Measurements from ENCODE around the gene CCSER1.
"Not testable (repeated sequence)": the region's sequence is repeated elsewhere in the genome, so short reads cannot be mapped to it uniquely, and the experiment has no call there.

The CCSER1 gene

DNA sequence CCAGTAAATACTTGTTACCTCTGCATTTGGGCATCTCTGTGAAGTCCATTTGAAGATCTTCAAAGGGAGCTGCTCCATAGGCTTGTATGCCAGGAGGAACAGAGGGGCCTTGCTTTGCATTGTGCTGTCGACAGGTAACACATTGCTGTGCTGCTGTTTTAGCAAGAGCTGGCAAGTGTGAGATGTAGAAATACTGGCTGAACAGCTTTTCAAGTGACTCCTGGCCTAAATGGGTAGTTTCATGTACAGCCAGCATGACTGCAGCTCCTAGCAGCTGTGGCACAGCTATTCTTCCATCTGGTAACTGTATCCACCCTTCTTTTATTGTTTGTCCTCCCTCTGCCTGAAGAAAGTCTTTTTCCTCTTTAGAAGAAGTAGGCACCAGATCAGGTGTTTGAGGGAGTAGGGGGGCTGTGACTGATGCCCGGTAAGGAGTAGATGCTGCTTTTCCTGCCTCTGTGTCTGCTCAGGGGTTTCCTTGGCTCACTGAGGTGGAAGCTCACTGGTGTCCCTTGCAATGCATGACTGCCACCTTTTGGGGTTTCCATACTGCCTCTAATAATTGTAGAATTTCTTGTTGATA, 965.3 kb downstream of the CCSER1 start:
- no peak for DNase-seq

DNA sequence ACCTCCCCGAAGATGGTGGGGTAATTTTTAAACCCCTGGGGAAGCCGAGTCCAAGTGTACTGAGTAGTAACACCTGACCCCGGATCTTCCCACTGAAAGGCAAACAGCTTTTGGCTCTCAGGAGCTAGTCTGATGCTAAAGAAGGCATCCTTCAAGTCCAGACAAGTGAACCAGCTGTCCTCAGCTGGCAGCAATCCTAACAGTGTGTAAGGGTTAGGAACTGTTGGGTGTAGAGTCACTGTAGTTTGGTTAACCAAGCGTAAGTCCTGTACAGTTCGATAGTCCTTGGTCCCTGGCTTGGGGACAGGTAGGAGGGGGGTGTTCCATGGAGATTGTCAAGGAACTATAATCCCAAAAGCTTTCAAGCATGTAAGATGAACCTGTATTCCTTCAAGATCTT, 967.0 kb downstream of the CCSER1 start:
- not testable (repeated sequence) for DNase-seq

DNA sequence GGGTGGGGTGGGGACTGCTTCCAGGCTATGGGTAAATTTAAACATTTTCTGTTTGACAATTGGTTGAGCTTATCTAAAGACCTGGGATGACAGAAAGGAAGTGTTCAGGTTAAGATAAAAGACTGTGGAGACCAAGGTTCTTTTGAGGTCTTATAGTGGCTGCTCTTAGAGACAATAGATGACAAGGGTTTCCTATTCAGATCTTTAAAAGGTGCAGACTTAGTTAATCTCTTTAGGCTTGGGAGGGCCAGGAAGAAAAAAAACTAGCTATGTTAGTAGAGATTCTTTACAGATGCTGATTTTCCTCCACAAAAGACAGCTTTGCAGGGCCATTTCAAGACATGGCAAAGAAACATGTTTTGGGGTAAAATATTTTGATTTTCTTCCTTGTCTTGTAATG, 972.5 kb downstream of the CCSER1 start:
- DNase-seq, result no peak

DNA sequence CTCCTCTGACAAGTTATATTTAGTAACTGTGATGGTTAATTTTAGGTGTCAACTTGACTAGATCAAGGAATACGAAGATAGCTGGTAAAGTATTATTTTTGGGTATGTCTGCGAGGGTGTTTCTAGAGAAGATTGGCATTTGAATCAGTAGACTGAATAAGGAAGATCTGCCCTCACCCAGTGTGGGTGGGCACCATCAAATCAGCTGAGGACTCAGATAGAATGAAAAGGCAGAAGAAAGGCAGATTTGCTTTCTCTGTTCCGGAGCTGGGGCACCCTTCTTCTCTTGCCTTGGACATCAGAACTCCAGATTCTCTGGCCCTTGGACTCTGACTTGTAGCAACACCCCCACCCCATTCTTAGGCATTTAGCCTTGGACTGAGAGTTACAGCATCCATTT, 981.6 kb downstream of the CCSER1 start:
- DNase-seq, result no peak

DNA sequence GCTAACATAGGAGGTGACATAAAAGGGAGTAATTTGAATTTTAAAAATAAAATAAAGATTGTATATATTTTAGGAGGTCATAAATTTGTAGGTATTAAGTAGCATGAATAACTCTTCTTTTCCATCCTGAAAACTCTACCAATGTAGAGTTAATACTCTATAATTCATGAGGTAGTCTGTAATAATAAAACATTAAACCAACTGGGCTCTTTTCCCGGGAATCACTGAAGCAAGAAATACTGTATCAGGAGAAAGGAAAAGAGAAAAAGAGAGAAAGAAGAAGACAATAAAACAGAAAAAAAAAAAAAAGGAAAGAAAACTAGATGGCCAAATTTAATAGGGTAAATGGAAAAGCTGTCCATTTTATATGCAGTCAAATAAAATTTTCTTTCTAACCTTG, 984.4 kb downstream of the CCSER1 start:
- DNase-seq, result peak; percentile 25

DNA sequence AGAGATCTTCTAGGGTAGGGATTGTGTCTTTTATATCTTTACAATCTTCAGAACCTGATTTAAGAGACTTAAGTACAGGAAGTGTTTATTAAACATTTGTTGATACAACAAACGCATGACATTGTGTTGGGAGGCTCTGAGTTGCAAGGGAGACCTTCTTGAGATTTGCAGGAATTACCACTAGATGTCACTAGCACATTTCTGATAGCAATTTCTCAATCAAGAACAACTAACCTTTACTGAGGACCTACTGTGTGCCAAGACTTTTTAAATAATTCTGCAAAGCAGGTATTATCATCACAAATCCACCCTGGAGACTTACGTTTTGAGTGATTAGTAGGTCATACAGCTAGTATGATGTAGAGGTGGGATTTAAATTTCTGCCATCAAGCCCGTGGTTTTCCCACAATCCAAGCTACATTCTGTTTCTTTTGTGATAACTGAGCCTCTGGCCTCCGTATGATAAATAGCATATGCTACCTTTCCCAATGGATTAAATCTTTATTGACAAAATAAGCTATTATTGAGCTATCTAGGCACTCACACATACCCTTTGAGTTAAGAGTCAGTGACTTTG, 986.0 kb downstream of the CCSER1 start:
- peak; percentile 8 for DNase-seq

DNA sequence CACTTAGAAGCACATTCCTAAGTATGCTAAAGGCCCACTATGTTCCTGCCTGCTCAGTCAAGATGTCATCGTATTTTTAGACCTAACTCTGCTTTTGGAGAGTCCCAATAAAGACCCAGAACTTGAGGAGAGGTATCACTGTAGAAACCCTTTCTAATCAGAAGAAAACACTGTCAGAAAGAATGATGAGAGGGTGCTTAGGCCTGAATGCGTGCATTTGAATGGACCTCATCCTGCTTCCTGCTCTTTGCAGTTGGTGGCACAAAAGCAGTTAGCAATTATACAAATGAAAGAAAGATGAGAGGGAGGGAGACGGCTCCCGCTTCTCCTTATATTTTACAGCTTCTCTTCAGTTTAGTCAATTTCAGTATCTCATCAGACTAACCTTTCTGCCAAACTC, 987.2 kb downstream of the CCSER1 start:
- no peak for DNase-seq

DNA sequence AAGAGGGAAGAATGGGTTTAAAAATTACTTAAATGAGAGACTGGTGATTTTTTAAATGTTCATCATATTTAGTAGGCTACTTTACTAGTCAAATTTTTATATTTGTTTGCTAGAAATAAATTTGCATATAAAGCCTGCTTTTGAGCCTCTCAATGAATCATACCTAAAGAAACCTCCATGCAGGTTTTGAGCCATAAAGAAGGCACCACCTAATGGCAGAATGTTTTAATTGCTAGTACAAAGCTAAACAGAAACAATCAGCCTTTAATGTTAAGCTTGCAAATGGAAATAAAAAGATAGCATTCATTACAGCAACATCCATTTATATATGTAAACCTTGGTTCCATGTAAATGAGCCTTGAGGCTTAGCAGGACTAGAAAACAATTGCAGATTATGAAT, 989.7 kb downstream of the CCSER1 start:
- DNase-seq, result no peak

DNA sequence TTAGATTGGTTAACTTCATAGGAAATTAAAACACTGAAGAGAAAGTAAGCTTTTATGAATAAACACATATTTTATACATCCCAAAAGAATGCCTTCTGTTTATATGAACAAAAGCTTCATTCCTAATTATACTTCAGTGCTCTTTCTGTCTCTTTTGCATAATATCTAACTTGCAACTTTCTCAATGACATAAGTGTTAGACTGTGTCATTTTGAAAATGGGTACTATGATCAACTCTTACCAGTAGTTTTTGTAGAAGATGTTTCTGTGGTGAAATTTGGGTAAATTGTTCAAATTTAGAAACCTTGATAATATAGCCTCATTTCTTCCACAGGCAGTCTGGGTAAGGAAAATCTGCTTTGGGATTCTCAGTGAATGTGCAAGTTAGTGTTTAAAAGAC, 991.4 kb downstream of the CCSER1 start:
- no peak for DNase-seq

DNA sequence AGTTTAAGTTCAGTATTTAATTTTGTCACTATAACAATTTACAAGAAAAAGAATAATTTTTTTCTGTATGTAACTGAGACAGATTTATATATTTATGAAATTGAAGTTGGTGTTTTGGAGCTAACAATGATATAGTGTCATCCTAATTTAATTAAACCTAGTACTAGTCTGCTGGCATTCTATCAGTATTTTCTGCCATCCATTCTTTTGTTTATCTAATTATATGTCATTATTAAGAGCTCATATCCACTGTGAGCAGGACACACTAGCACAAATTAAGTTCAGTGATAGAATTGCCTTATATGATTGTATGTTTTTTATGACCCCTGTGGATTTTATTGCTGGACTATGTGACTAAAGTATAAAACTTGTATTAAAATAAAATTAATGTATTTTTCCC, 996.5 kb downstream of the CCSER1 start:
- DNase-seq, result no peak

DNA sequence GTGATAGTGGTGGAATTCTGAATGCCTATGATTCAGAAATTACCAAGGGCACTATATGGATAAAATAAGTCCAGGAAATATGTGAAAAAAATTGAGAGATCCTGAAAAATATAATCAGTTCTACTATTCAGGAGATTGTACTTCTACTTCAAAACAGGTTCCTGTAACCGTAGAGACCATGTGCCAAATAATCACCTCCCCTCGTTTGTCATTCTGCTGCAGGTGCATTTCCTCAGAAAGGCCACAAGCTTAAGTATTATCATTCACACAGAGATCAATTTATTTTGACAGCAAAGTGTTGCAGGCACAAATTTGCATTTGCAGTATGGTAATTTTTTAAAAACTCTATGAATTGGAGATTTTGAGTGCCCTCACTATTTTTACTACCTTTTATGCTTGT, 1000.0 kb downstream of the CCSER1 start:
- DNase-seq, result no peak

DNA sequence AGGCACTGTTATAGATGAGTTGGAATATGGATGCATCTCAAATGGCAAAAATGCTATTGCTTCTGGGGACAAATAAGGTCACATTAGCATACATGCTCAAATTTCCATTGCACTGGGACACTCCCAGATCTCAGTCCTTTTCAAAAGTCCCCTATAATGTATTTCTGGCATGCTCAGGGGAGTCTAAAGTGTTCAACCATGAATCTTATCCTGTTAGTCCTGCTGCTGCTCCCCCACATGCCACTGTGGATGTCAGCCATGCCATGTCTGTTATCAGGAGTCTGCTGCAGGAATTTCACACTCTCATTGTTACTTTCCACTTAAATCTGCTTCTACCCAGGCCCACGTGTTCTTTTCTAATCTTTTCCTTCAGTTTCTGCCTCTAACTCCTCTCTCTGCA, 1000.6 kb downstream of the CCSER1 start:
- DNase-seq, result no peak

DNA sequence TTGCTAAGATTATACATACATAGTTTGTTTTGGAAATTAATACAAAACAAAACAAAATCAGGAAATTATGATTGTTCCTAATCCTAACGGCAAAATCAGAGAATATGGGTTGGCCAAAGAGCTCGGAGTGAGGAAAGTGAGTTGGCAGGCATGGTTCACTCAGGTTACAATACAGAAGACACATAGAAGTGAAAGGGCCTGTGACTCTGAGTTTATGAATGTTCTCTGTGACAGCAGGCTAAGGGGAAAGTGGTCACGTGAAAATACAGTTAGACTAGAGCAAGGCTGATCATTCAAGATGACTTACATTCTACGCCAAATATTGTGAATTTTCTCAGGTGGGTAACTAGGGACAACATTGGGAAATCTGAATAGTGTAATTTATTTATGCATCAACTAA, 1001.3 kb downstream of the CCSER1 start:
- no peak for DNase-seq

DNA sequence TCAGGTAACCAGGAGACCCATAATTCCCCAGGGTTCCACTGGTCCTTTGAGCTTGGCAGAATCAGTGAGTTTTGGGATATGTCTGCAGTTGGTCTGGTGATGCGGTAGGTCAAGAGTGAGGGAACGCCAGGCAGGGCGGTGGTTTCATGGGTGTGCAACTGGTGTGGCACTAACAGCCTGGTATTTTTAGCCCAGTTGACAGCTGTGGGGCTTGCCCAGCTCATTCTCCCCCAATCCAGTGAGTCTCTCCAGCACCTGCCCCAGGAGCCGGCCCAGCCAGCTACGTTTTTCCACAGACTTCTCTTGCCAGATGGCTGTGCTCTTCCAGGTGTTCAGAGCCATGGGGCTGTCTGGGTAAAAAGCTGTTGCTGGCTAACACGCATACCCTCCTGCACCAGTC, 1019.9 kb downstream of the CCSER1 start:
- DNase-seq, result no peak

DNA sequence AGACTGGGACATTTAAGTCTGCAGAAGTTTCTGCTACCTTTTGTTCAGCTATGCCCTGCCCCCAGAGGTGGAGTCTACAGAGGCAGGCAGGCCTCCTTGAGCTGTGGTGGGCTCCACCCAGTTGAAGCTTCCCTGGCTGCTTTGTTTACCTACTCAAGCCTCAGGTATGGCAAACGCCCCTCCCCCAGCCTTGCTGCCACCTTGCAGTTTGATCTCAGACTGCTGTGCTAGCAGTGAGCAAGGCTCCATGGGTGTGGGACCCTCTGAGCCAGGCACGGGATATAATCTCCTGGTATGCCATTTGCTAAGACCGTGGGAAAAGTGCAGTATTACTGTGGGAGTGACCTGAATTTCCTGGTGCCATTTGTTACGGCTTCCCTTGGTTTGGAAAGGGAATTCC, 1026.8 kb downstream of the CCSER1 start:
- not testable (repeated sequence) for DNase-seq

DNA sequence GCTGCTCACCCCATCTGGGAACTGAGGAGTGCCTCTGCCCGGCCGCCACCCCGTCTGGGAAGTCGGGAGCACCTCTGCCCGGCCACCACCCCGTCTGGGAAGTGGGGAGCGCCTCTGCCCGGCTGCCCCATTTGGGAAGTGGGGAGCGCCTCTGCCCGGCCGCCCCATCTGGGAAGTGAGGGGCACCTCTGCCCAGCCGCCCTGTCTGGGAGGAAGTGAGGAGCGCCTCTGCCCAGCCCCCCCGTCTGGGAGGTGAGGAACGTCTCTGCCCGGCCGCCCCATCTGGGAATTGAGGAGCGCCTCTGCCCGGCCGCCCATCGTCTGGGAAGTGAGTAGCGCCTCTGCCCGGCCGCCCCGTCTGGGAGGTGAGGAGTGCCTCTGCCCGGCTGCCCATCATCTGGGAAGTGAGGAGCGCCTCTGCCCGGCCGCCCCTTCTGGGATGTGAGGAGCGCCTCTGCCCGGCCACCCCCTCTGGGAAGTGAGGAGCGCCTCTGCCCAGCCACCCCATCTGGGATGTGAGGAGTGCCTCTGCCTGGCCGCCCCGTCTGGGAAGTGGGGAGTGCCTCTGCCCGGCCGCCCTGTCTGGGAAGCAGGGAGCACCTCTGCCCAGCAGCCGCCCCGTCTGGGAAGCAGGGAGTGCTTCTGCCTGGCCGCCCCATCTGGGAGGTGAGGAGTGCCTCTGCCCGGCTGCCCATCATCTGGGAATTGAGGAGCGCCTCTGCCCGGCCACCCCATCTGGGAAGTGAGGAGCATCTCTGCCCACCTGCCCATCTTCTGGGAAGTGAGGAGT, 1040.9 kb downstream of the CCSER1 start:
- not testable (repeated sequence) for DNase-seq

DNA sequence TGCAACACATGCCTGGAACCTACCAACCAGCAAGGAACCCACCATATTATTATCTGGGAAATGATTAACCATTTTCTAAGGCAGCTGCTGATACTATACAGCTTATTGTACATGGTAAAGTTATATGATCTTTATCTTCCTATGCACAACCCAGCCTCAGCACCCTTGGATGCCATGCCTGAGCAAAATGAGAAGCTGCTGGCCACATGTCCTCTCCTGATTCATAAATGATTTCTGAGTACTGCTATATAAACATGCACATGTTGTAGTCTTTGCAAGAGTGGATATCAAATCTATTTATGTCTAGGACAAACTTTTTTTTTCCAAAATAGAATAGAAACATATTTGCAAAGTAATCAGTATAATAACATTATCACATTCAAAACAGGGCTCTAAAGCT, 1043.6 kb downstream of the CCSER1 start:
- DNase-seq, result no peak

DNA sequence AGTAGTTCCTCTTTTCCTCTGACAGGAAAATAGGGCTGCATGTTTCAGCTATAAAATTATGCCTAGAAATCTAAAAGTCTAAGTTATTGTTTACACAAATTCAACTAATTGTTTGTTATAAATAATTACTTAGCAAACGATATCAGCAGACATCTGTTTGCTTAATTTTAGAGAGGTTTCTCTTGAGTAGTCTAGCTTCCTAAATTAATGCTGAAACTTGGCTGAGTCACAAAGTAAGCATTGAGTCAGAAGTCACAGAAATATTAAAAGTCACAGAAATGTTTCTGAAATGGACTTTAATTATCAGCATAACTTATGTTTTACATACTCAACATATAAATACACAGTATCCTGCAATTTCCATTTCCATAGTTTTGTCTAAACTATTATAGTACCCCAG, 1044.0 kb downstream of the CCSER1 start:
- DNase-seq, result no peak

DNA sequence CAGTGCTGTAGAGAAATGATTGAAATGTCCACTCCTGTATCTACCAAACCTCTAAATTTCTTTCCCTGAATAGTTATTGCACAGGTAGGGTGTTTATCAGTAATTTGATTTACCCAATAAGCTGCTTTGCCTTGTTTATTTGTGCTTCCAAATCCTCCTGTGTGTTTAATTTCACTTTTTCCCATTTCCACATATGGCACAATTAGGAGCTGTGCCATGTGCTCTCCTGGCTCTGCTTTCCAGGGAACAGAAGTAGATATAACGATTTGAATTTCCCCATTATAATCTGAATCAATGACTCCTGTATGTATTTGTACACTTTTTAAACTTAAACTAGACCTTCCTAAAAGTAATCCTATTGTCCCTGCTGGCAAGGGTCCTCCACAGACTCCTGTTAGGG, 1057.9 kb downstream of the CCSER1 start:
- not testable (repeated sequence) for DNase-seq

DNA sequence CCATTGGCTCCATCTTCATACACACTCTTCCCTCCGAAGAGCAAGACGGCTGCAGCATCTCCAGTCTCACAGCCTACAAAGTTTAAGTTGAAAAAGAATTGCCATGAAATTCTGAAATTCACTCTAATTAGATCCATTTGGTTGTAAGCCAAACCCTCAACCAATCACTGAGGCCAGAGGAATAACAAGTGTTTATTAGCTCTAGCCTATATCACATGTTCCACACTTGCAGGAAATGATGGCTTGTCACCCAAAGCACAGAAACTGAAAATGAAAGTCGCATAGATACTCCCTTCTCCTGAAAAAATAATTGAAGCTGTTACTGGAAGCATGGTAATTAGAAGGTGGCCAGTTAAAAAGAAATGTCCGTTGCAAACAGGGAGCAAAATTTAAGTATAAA, 1071.8 kb downstream of the CCSER1 start:
- DNase-seq, result no peak

DNA sequence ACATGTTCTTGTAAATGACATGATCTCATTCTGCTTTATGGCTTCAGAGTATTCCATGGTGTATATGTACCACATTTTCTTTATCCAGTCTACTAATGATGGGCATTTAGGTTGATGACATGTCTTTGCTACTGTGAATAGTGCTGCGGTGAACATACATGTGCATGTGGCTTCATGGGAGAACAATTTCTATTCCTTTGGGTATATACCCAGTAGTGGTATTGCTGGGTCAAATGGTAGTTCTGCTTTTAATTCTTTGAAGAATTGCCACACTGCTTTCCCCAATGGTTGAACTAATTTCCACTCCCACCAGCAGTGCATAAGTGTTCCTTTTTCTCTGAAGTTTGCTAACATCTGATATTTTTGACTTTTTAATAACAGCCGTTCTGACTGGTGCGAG, 1080.3 kb downstream of the CCSER1 start:
- no peak for DNase-seq

DNA sequence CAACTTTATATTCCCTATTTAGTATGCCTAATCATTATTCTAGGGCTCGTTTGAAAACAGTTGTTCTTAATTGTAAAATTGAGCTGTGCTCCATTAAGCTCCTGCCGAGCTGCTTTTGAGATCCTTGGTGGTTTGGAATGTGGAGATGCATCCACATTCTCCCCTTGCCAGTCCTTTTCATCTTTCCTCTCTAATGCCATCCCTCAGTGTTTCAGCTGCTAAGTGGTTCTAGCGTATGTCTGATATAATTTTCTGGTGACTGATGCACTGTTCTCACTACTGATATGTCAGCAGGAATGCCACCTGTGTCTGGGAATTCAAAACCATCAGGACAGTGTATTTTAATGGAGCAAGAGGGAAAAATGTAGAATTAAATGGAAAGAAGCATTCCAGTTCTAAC, 1085.0 kb downstream of the CCSER1 start:
- DNase-seq, result no peak

DNA sequence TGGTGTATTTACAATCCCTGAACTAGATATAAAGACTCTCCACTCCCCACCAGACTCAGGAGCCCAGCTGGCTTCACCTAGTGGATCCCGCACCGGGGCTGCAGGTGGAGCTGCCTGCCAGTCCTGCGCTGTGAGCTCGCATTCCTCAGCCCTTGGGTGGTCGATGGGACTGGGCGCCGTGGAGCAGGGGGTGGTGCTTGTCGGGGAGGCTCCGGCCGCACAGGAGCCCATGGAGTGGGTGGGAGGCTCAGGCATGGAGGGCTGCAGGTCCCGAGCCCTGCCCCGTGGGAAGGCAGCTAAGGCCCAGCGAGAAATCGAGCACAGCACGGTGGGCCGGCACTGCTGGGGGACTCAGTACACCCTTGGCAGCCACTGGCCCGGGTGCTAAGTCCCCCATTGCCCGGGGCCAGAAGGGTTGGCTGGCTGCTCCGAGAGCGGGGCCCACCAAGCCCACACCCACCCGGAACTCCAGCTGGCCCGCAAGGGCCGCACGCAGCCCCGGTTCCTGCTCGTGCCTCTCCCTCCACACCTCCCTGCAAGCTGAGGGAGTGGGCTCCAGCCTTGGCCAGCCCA, 1090.7 kb downstream of the CCSER1 start:
- not testable (repeated sequence) for DNase-seq

DNA sequence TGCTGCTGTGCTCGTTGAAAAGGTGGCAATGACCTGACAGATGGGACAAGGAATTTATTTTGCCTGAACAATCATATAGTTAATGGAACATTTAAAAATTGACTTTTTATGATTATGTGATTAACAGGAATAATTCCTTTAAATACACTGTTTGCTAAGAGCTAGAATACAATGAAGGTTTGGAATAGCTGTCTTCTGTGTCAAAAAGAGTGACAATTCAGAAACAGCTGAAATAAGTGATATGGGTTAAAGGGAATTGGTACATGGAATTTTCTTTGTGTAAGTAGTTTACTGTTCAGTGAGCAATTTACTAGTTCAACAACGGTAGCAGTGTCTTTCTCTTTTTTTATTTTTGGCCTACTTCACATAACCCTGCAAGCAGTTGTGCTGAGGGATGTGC, 1093.1 kb downstream of the CCSER1 start:
- peak; percentile 19 for DNase-seq
